ENCODE measurements around the gene RAD51. TPM values are rescaled to one million over a fixed set of nuclear protein-coding genes. Genes with fewer than 3 reads are reported as not detected.
A peak's percentile ranks its signal among the peaks of the same experiment; 100 is the strongest.

RAD51 gene
- total and polyA plus RNA-seq, 9 of the 15 experiments (the other 6 are each of a cell fraction or from before 2014, with no cell fraction given), result 16.0 to 63.8 (median 34.6) TPM

DNA sequence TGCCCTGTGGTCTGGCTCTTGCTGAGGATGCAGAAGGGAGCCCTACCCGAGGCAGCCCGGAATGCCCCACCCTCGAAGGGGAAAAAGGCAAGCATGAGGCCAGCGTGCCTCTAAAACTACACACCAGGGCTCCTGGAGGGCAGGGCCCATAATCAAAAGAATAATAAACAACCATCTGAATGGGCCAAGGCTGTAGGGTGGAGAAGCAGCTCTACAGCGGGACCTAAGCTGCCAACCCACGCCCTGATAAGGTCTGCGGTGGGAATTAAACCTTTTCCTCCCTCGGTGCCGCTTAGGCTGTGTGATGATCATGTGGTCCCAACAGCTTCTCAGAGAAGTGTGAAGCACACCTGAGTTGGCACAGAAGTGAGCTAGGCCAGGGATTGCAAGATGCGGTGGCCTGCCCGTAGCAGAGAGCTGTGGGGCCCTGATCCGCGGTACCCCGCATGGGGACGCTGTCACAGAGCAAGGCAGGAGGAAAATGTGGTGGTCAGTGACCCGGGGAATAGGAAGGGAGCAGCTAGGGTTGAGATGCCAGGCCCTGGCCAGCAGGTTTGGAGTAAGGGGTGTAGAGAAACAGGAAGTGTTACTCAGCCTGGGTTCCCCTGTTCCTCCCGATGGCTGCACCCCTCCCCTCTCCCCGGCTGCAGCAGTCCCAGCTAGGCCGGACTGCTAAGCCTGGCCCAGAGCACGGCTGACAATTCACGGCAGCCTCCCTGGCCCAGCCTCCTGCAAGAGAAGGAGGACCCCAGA, 73.7 kb downstream of the RAD51 start:
- peak; percentile 52; the same call in 1 of the 2 replicates for TF ChIP-seq ZNF239 (CRISPR knock-in tag; IDR thresholded peaks at IDR 0.05)
- no peak for TF ChIP-seq NBN (IDR thresholded peaks at IDR 0.05; ENCODE audit: low read depth)
- in situ Hi-C loops (cut with MboI), result no loop called here
- ATAC-seq, result no peak
- no peak overlapping the region for H2AFZ ChIP-seq (ENCODE audit: low read depth, low read length)
- no peak overlapping the region for H3K4me3 ChIP-seq
- H3K9me3 ChIP-seq (replicated peaks; ENCODE audit: control insufficient read depth, insufficient read depth, low read depth, low read length), result no peaks in the 10 kb centered on the region
- peaks cover 26% of the 10 kb centered on the region; the same call in 1 of the 3 replicates for H3K36me3 ChIP-seq (ENCODE audit: control insufficient read depth, insufficient read depth, low read length)
- no TSS peak for BruUV-seq (replicated peaks)
- H3K9me1 ChIP-seq (ENCODE audit: control insufficient read depth, insufficient read depth, low read length), result no peaks in the 10 kb centered on the region
- FAIRE-seq, result no peak
- H3K27me3 ChIP-seq (ENCODE audit: control insufficient read depth in 2 of 2, insufficient read depth in 2 of 2, low read length in 2 of 2), result no peaks in the 10 kb centered on the region
- H3K4me1 ChIP-seq (replicated peaks in 1 of 2; ENCODE audit: control insufficient read depth in 2 of 2, insufficient read depth in 2 of 2, low read length in 2 of 2), result peaks cover 16 to 59% of the 10 kb centered on the region in 2 experiments; a peak in 4 of 5 replicates
- no peak for DNase-seq (ENCODE audit: extremely low read depth in 1 of 4, low spot score in 3 of 4)
- no peak overlapping the region for H3K4me2 ChIP-seq (ENCODE audit: insufficient read depth, low read length)
- ChIA-PET POLR2A (no interaction called here), CTCF (ENCODE audit: low intra/inter-chr PET ratio) (no interaction called here)
- H3K27ac ChIP-seq (ENCODE audit: extremely low read depth, low read depth, low read length), result no peak overlapping the region
- H3K79me2 ChIP-seq (ENCODE audit: control insufficient read depth, insufficient read depth, low read length), result no peaks in the 10 kb centered on the region
- H3K9ac ChIP-seq (ENCODE audit: insufficient read depth in 1 of 2, low read depth in 2 of 2, low read length in 2 of 2), result peak overlapping the region in 1 of 2 experiments; percentile 24; a peak in 1 of 4 replicates
- 82% methylated on average over 14 of the region's 21 CpGs for WGBS (ENCODE audit: insufficient coverage, low coverage, missing lambda C conversion rate)
- intact Hi-C loops (cut with micrococcal nuclease), result loop anchor here (10.0 kb wide), 1 partner anchor 174 kb away; the partner anchor contains the start of gene KNL1
- no peaks in the 10 kb centered on the region; the same call in none of the 2 replicates for H4K20me1 ChIP-seq (replicated peaks; ENCODE audit: control insufficient read depth, insufficient read depth, low read length)
